Measurements from ENCODE around the gene RAD51B. TPM values are rescaled to one million over a fixed set of nuclear protein-coding genes. Genes with fewer than 3 reads are reported as not detected.

The RAD51B gene
- total RNA-seq, 1 experiment from 2014 or later, result 16.7 TPM

- Mint-ChIP-seq H3K27ac (no peak overlapping the region), H3K27me3 (ENCODE audit: low read depth) (no peaks in the 10 kb centered on the region), H3K4me3 (no peak overlapping the region), H3K4me1 (peaks cover 28 to 36% of the 10 kb centered on the region in 2 experiments), H3K9me3 (no peaks in the 10 kb centered on the region), H3K36me3 (ENCODE audit: insufficient read depth in 1 of 3, low read depth in 3 of 3) (0 out of 7 replicates have a peak, but pooled peaks cover 0 to 3% (median 0%) of the 10 kb centered on the region in 3 experiments)
- no peak overlapping the region for H3K4ac ChIP-seq (ENCODE audit: low read depth, low read length)
- no peak overlapping the region for H2BK12ac ChIP-seq (ENCODE audit: insufficient read length, low read depth, low read length)
- no peaks in the 10 kb centered on the region for H3K79me2 ChIP-seq (ENCODE audit: insufficient read depth, low read length)
- no peak overlapping the region for H4K5ac ChIP-seq (ENCODE audit: insufficient read length, low read depth, low read length)
- H3K4me1 ChIP-seq (ENCODE audit: insufficient read depth, low read length), result peaks cover 4% of the 10 kb centered on the region; the same call in 1 of the 2 replicates
- H3K79me1 ChIP-seq (ENCODE audit: insufficient read depth, low read depth, low read length, poor library complexity, severe bottlenecking), result no peaks in the 10 kb centered on the region
- no peak overlapping the region for H3K14ac ChIP-seq (ENCODE audit: insufficient read depth, low read length)
- H2BK15ac ChIP-seq (ENCODE audit: low read depth, low read length), result no peak overlapping the region
- no peak overlapping the region for H3K27ac ChIP-seq (ENCODE audit: insufficient read length, low read depth, low read length)
- no peak overlapping the region for H2BK5ac ChIP-seq (ENCODE audit: insufficient read length, low read length)
- no peaks in the 10 kb centered on the region; the same call in 1 of the 2 replicates for H3K27me3 ChIP-seq (ENCODE audit: insufficient read depth, low read length)
- no peaks in the 10 kb centered on the region for H4K20me1 ChIP-seq (ENCODE audit: control insufficient read depth, insufficient read depth, insufficient read length)
- no peak for TF ChIP-seq CTCF (conservative IDR thresholded peaks at IDR 0.05)
- H4K91ac ChIP-seq (ENCODE audit: insufficient read length, low read depth, low read length), result no peak overlapping the region
- H3K18ac ChIP-seq (ENCODE audit: insufficient read length, low read depth, low read length), result no peak overlapping the region
- H2BK20ac ChIP-seq (ENCODE audit: low read depth, low read length, poor library complexity, severe bottlenecking), result no peak overlapping the region
- H3K9ac ChIP-seq (ENCODE audit: extremely low read depth, insufficient read length, low read length), result no peak overlapping the region
- no peak overlapping the region for H3K56ac ChIP-seq (ENCODE audit: insufficient read length, low read depth, low read length)
- H3K23ac ChIP-seq (ENCODE audit: insufficient read length, low read depth, low read length), result no peak overlapping the region
- H4K8ac ChIP-seq (replicated peaks; ENCODE audit: insufficient read length, low read depth, low read length), result no peak overlapping the region
- H2AK5ac ChIP-seq (ENCODE audit: insufficient read length, low read length), result no peak overlapping the region
- no peak overlapping the region for H2AFZ ChIP-seq (ENCODE audit: low read length)
- no peak overlapping the region for H3K4me2 ChIP-seq (ENCODE audit: insufficient read depth, insufficient read length, low read length)
- H2BK120ac ChIP-seq (ENCODE audit: low read depth, low read length, poor library complexity, severe bottlenecking), result no peak overlapping the region
- DNase-seq, result no peak
- WGBS (ENCODE audit: extremely low coverage, insufficient read length, low lambda C conversion rate), result no CpG with 5 or more reads among the region's 3 CpGs
- H3K23me2 ChIP-seq (ENCODE audit: insufficient read length, low read depth, low read length, poor library complexity, severe bottlenecking), result no peaks in the 10 kb centered on the region
- H3K9me3 ChIP-seq (ENCODE audit: control insufficient read depth, low read depth, low read length), result no peaks in the 10 kb centered on the region
- no peak overlapping the region for H3T11ph ChIP-seq (ENCODE audit: low read length)
These were observed 495.5 kb downstream of the RAD51B start for GRCh38 chr14:68315081-68315480.
